Stomach (tissue), 4 donors: Measurements from ENCODE around the gene BST1.

Experiments
- CTCF ChIP-seq, 7 experiments: fragments of 450-650 bp in 4 of 7; fragments of 200-600 bp in 3 of 7; sonication (generic) in 3 of 7; IDR thresholded peaks; one replicate each; pipeline ENCODE4 v1.5.1; 2016 to 2019; ENCODE audit warnings: antibody characterized with exemption in 7 of 7, control low read depth in 2 of 7, mild to moderate bottlenecking in 1 of 7
- POLR2A ChIP-seq, 4 donors: fragments of 450-650 bp; IDR thresholded peaks; one replicate each; pipeline ENCODE4 v1.6.1; 2016; ENCODE audit warnings: antibody characterized with exemption in 4 of 4, control low read depth in 2 of 4, mild to moderate bottlenecking in 1 of 4, moderate library complexity in 1 of 4

DNA sequence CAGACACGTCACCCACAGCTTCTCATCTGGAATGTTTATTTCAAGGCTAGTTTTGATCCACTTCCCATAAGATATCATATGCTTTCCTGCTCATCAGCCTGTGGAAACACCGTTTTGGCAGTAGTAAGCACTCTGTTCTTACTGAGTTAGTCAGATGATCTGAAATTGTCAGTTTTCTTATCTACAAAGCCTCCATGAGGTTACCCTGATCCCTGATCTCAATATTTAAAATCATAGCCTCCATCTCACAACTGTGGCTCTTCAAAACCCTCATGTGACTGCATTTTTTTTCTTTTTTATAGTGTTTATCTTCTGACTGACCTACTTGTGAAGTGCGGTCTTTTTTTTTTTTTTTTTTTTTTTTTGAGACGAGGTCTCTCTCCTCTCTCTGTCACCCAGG is 22.7 kb downstream of the BST1 start:
- no peak for TF ChIP-seq CTCF (IDR thresholded peaks at IDR 0.05)
- no peak for TF ChIP-seq POLR2A (IDR thresholded peaks at IDR 0.05)
